ENCODE data around the gene CDC14B. TPM values are rescaled to one million over a fixed set of nuclear protein-coding genes. Genes with fewer than 3 reads are reported as not detected.
"Not testable (repeated sequence)": the region's sequence is repeated elsewhere in the genome, so short reads cannot be mapped to it uniquely, and the experiment has no call there.

The CDC14B gene
- total and polyA plus RNA-seq, 2 experiments from 2014 or later: 48.5 to 49.4 TPM

DNA sequence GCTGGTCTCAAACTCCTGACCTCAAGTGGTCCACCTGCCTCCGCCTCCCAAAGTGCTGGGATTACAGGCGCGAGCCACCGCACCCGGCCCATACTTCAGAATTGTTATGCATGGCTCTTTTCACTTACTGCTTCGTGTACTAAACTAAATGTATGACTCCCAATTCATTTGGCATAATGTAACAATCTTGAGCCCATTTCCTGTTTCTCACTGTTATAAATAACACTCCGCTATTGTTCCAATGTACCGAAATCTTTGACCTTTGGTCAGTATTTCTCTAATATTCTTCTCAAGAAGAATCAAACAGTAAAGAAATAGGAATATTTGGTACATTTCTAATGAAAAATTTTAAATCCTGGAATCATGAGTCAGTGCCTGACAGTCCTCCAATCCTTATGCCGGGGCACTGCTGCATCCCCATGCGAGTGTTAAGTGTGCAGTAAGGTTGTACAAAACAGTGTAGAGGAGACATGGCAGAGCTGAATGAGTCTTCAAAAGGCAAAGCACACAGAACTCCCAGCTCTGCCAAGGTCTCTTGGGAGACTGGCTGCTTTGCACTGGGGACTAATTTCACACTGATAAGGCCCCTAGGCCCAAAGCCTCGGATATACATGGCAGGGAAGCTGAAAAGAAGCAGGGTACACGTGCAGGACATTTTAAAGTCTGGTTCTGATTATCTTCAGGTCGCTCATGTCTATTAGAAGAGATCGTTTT is 111.3 kb downstream of the CDC14B start:
- Histone ChIP-seq H3K9me3 (ENCODE audit: low read depth) (no peaks in the 10 kb centered on the region), H3K4me3 (no peak overlapping the region), H3K27ac (peak overlapping the region; percentile 92), H3K27me3 (no peaks in the 10 kb centered on the region), H3K36me3 (peaks cover 4% of the 10 kb centered on the region), H3K4me1 (ENCODE audit: low read depth) (peaks cover 23% of the 10 kb centered on the region)
- TF ChIP-seq, protein P1, sequence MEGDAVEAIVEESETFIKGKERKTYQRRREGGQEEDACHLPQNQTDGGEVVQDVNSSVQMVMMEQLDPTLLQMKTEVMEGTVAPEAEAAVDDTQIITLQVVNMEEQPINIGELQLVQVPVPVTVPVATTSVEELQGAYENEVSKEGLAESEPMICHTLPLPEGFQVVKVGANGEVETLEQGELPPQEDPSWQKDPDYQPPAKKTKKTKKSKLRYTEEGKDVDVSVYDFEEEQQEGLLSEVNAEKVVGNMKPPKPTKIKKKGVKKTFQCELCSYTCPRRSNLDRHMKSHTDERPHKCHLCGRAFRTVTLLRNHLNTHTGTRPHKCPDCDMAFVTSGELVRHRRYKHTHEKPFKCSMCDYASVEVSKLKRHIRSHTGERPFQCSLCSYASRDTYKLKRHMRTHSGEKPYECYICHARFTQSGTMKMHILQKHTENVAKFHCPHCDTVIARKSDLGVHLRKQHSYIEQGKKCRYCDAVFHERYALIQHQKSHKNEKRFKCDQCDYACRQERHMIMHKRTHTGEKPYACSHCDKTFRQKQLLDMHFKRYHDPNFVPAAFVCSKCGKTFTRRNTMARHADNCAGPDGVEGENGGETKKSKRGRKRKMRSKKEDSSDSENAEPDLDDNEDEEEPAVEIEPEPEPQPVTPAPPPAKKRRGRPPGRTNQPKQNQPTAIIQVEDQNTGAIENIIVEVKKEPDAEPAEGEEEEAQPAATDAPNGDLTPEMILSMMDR (IDR thresholded peaks at IDR 0.05; ENCODE audit: low read depth, low read length): no peak
- peak in 1 of 2 donors; percentile 62 for DNase-seq (ENCODE audit: low read depth in 1 of 2, low spot score in 1 of 2)

DNA sequence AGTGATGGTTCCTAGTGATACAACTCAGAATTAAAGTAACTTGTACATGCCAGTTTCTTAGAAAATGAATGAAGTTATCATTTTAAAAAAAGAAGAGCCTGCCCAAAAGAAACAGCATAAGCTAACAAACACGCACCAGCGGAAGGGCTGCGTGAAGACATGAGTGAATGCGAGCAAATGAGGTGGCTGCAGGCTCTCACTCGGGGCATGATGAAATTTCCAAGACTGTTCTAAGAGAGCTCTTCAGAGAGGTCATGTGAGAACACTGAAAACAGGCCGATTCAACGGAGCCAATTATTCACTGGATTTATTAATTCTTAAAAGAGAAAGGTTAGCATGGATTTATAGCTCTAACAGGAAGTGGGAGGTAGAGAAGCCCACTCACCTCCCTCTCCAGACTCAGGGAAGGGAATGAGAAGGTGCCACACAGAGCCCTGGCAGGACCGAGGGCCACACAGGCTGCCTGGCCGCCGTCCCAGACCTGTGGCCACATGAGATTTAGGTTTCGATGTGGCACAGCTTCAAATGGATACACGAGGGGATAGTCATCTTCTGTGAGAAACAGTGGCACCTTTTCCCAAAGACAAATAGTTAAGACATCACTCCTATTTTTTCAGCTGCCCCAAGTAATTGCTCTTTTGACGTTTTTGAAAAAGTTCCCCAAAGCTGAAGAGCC is 114.2 kb downstream of the CDC14B start:
- H3K4me1 ChIP-seq (ENCODE audit: low read depth): peaks cover 40% of the 10 kb centered on the region
- H3K27ac ChIP-seq: no peak overlapping the region
- no peaks in the 10 kb centered on the region for H3K27me3 ChIP-seq
- DNase-seq (ENCODE audit: low read depth in 1 of 2, low spot score in 1 of 2): no peak
- H3K9me3 ChIP-seq (ENCODE audit: low read depth): no peaks in the 10 kb centered on the region
- no peaks in the 10 kb centered on the region for H3K36me3 ChIP-seq
- TF ChIP-seq, protein P1 (IDR thresholded peaks at IDR 0.05; ENCODE audit: low read depth, low read length): no peak
- no peak overlapping the region for H3K4me3 ChIP-seq

DNA sequence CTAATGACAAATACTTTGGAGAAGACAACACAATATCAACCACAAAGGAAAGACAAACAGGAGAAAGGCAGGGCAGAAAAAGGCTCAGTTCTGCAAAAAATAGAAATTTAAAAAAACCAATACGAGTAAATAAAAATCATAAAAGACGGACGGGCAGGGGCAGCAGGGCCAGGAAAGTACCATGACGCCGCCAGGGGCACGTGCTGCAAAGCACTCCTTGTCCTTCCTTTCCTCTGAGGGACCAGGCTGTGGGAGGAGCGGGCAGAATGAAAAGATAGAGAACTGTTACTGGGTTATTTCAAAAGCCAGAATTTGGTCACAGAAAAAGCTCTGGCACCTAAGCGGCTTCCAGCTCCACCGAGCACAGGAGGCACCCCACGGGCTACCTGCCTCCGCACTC is 115.7 kb downstream of the CDC14B start:
- TF ChIP-seq, protein P1 (IDR thresholded peaks at IDR 0.05; ENCODE audit: low read depth, low read length): no peak
- no peak for DNase-seq (ENCODE audit: low read depth in 1 of 2, low spot score in 1 of 2)
- H3K27ac ChIP-seq: no peak overlapping the region
- H3K36me3 ChIP-seq: no peaks in the 10 kb centered on the region
- peaks cover 43% of the 10 kb centered on the region for H3K4me1 ChIP-seq (ENCODE audit: low read depth)
- no peaks in the 10 kb centered on the region for H3K27me3 ChIP-seq
- H3K9me3 ChIP-seq (ENCODE audit: low read depth): no peaks in the 10 kb centered on the region
- no peak overlapping the region for H3K4me3 ChIP-seq

DNA sequence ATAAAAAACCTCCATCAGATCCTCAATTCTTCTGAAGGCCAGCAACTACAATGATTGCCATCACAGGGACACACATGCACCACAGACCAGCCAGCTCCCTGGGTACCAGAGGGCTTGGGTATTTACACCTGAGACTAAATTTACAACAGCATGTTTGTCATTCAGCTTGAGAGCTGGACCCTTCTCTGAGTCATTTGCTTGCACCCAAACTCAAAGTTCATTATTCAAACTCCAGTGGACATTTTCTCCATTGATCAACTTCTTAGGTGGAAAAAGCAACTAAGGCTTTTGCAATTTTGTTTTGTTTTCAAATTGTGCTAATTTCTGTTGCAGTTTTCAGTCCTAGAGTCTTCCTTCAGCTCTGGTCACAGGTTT is 116.3 kb downstream of the CDC14B start:
- H3K9me3 ChIP-seq (ENCODE audit: low read depth); H3K4me3 ChIP-seq; H3K27ac ChIP-seq; H3K27me3 ChIP-seq; H3K36me3 ChIP-seq; DNase-seq (ENCODE audit: low read depth in 1 of 2, low spot score in 1 of 2): not testable (repeated sequence)
- H3K4me1 ChIP-seq (ENCODE audit: low read depth): peaks cover 42% of the 10 kb centered on the region

DNA sequence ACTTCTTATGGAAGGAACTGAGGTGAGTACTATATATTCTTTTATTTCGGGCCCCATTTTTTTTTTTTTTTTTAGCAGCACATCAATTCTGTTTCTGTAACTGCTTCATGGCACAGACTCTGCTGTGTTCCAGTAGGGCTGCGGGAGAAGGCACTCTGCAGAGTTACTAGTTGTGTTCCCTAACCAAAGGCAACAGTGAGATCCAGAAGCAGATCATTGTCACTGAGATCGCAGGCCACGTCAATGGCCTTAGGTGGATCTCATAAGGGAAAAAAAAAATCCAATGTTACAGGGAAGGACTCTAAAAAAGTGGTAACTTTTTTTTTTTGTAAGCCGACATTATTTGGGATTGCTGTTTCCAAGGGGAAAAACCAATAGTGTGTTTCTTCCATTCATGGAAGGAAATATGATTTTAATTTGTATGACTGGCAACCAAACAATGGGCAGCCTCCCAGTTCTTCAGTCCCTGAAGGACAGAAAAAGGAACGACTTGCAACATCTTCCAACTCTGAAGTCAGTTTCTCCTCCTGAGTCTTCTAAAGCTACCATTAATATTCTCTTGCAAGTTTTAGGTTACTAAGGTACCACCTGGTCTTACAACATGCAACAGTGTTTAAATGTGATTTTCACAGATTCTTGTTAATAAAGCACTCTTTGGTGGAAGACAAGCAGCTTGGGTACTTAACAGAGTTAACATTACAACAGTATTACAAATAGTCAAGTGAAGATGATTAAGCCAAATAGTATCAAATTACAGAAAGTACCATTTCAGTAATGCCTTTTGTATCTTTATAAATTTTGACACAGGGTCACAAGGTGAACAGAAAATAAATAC is 116.9 kb downstream of the CDC14B start:
- DNase-seq (ENCODE audit: low read depth in 1 of 2, low spot score in 1 of 2): no peak
- H3K9me3 ChIP-seq (ENCODE audit: low read depth): no peaks in the 10 kb centered on the region
- no peak overlapping the region for H3K4me3 ChIP-seq
- peaks cover 42% of the 10 kb centered on the region for H3K4me1 ChIP-seq (ENCODE audit: low read depth)
- no peaks in the 10 kb centered on the region for H3K36me3 ChIP-seq
- no peaks in the 10 kb centered on the region for H3K27me3 ChIP-seq
- no peak overlapping the region for H3K27ac ChIP-seq
- TF ChIP-seq, protein P1 (IDR thresholded peaks at IDR 0.05; ENCODE audit: low read depth, low read length): no peak
